Measurements from ENCODE around the gene CALHM1. TPM values are rescaled to one million over a fixed set of nuclear protein-coding genes. Genes with fewer than 3 reads are reported as not detected.

The CALHM1 gene
- total and polyA plus RNA-seq, 2 experiments from 2014 or later: 0.08 TPM; not detected in 1

- H3K9me3 ChIP-seq (ENCODE audit: low read depth): no peaks in the 10 kb centered on the region
- H3K27me3 ChIP-seq (replicated peaks; ENCODE audit: insufficient read depth): no peaks in the 10 kb centered on the region
- WGBS, 2 experiments (ENCODE audit: low coverage in 1 of 2, low lambda C conversion rate in 2 of 2, missing lambda C conversion rate in 2 of 2): 88 to 94% methylated on average over 9 of the region's 9 CpGs
- peak overlapping the region; percentile 96 for H3K27ac ChIP-seq
- H2AFZ ChIP-seq: no peak overlapping the region
- no peaks in the 10 kb centered on the region for H3K9me2 ChIP-seq (ENCODE audit: insufficient read depth)
- no peak for DNase-seq
- H3K36me3 ChIP-seq (ENCODE audit: low read depth): peaks cover 55% of the 10 kb centered on the region
- no peaks in the 10 kb centered on the region for H4K20me1 ChIP-seq (ENCODE audit: insufficient read depth)
- H3K4me1 ChIP-seq (ENCODE audit: insufficient read depth): peaks cover 44% of the 10 kb centered on the region
- H3K4me3 ChIP-seq: no peak overlapping the region
- TF ChIP-seq EZH2phosphoT487 (IDR thresholded peaks at IDR 0.05; ENCODE audit: insufficient read depth, low read depth) (no peak), EZH2 (IDR thresholded peaks at IDR 0.05; ENCODE audit: insufficient read depth, poor library complexity, severe bottlenecking) (no peak)
- peak overlapping the region; percentile 10 for H3K4me2 ChIP-seq (ENCODE audit: unreplicated experiment)
- in situ Hi-C loops (cut with MboI): no loop called here
- peaks cover 47% of the 10 kb centered on the region for H3K79me2 ChIP-seq (ENCODE audit: insufficient read depth)
- peak overlapping the region; percentile 75 for H3K9ac ChIP-seq
- peaks cover 66% of the 10 kb centered on the region for H3F3A ChIP-seq (ENCODE audit: insufficient read depth)
These were observed 13.3 kb downstream of the CALHM1 start for GRCh38 chr10:103445366-103445765.

- H3K9me3 ChIP-seq (ENCODE audit: low read depth): no peaks in the 10 kb centered on the region
- 74 to 86% methylated on average over 9 to 10 of the region's 10 CpGs for WGBS, 2 experiments (ENCODE audit: low coverage in 1 of 2, low lambda C conversion rate in 2 of 2, missing lambda C conversion rate in 2 of 2)
- no peaks in the 10 kb centered on the region for H3K9me2 ChIP-seq (ENCODE audit: insufficient read depth)
- no peak overlapping the region for H2AFZ ChIP-seq
- no peak overlapping the region for H3K27ac ChIP-seq
- no peak overlapping the region for H3K4me3 ChIP-seq
- in situ Hi-C loops (cut with MboI): no loop called here
- TF ChIP-seq EZH2 (IDR thresholded peaks at IDR 0.05; ENCODE audit: insufficient read depth, poor library complexity, severe bottlenecking) (no peak), EZH2phosphoT487 (IDR thresholded peaks at IDR 0.05; ENCODE audit: insufficient read depth, low read depth) (no peak)
- peaks cover 61% of the 10 kb centered on the region for H3K36me3 ChIP-seq (ENCODE audit: low read depth)
- H3K4me2 ChIP-seq (ENCODE audit: unreplicated experiment): no peak overlapping the region
- H4K20me1 ChIP-seq (ENCODE audit: insufficient read depth): no peaks in the 10 kb centered on the region
- H3K9ac ChIP-seq: no peak overlapping the region
- H3K4me1 ChIP-seq (ENCODE audit: insufficient read depth): peaks cover 35% of the 10 kb centered on the region
- H3K27me3 ChIP-seq (replicated peaks; ENCODE audit: insufficient read depth): no peaks in the 10 kb centered on the region
- peaks cover 38% of the 10 kb centered on the region for H3K79me2 ChIP-seq (ENCODE audit: insufficient read depth)
- no peak for DNase-seq
- peaks cover 62% of the 10 kb centered on the region for H3F3A ChIP-seq (ENCODE audit: insufficient read depth)
These were observed 14.2 kb downstream of the CALHM1 start for GRCh38 chr10:103444478-103444877.

GRCh38 chr10:103443475-103444185 is 15.1 kb downstream of the CALHM1 start:
- peaks cover 61% of the 10 kb centered on the region for H3K36me3 ChIP-seq (ENCODE audit: low read depth)
- no peak overlapping the region for H3K9ac ChIP-seq
- H3K4me2 ChIP-seq (ENCODE audit: unreplicated experiment): no peak overlapping the region
- no peaks in the 10 kb centered on the region for H4K20me1 ChIP-seq (ENCODE audit: insufficient read depth)
- H3K9me2 ChIP-seq (ENCODE audit: insufficient read depth): no peaks in the 10 kb centered on the region
- H3K27me3 ChIP-seq (replicated peaks; ENCODE audit: insufficient read depth): no peaks in the 10 kb centered on the region
- H3K4me3 ChIP-seq: no peak overlapping the region
- H3K27ac ChIP-seq: no peak overlapping the region
- no peak overlapping the region for H2AFZ ChIP-seq
- no peaks in the 10 kb centered on the region for H3K9me3 ChIP-seq (ENCODE audit: low read depth)
- 81 to 85% methylated on average over 22 to 23 of the region's 23 CpGs for WGBS, 2 experiments (ENCODE audit: low coverage in 1 of 2, low lambda C conversion rate in 2 of 2, missing lambda C conversion rate in 2 of 2)
- peaks cover 55% of the 10 kb centered on the region for H3F3A ChIP-seq (ENCODE audit: insufficient read depth)
- H3K4me1 ChIP-seq (ENCODE audit: insufficient read depth): peaks cover 27% of the 10 kb centered on the region
- TF ChIP-seq EZH2phosphoT487 (IDR thresholded peaks at IDR 0.05; ENCODE audit: insufficient read depth, low read depth): no peak
- no peak for TF ChIP-seq EZH2 (IDR thresholded peaks at IDR 0.05; ENCODE audit: insufficient read depth, poor library complexity, severe bottlenecking)
- DNase-seq: no peak
- in situ Hi-C loops (cut with MboI): no loop called here
- H3K79me2 ChIP-seq (ENCODE audit: insufficient read depth): peaks cover 33% of the 10 kb centered on the region

- peaks cover 16% of the 10 kb centered on the region for H3K4me1 ChIP-seq (ENCODE audit: insufficient read depth)
- no peaks in the 10 kb centered on the region for H3K9me2 ChIP-seq (ENCODE audit: insufficient read depth)
- H3K9me3 ChIP-seq (ENCODE audit: low read depth): no peaks in the 10 kb centered on the region
- H3K79me2 ChIP-seq (ENCODE audit: insufficient read depth): peaks cover 18% of the 10 kb centered on the region
- H3K27me3 ChIP-seq (replicated peaks; ENCODE audit: insufficient read depth): no peaks in the 10 kb centered on the region
- H3K27ac ChIP-seq: 0 out of 2 replicates have a peak overlapping the region, but pooled peaks have one; percentile 12
- no peak overlapping the region for H3K9ac ChIP-seq
- H3K4me3 ChIP-seq: no peak overlapping the region
- peaks cover 54% of the 10 kb centered on the region for H3K36me3 ChIP-seq (ENCODE audit: low read depth)
- peaks cover 40% of the 10 kb centered on the region for H3F3A ChIP-seq (ENCODE audit: insufficient read depth)
- TF ChIP-seq EZH2 (IDR thresholded peaks at IDR 0.05; ENCODE audit: insufficient read depth, poor library complexity, severe bottlenecking) (no peak), EZH2phosphoT487 (IDR thresholded peaks at IDR 0.05; ENCODE audit: insufficient read depth, low read depth) (no peak)
- H3K4me2 ChIP-seq (ENCODE audit: unreplicated experiment): no peak overlapping the region
- H4K20me1 ChIP-seq (ENCODE audit: insufficient read depth): no peaks in the 10 kb centered on the region
- H2AFZ ChIP-seq: no peak overlapping the region
- peak; percentile 40 for DNase-seq
- 70 to 81% methylated on average over 13 of the region's 13 CpGs for WGBS, 2 experiments (ENCODE audit: low coverage in 1 of 2, low lambda C conversion rate in 2 of 2, missing lambda C conversion rate in 2 of 2)
- in situ Hi-C loops (cut with MboI): no loop called here
These were observed 16.7 kb downstream of the CALHM1 start for GRCh38 chr10:103442031-103442461.
